Large intestine (tissue), 3 donors: Measurements from ENCODE around the gene IL4I1. TPM values are rescaled to one million over a fixed set of nuclear protein-coding genes. Genes with fewer than 3 reads are reported as not detected.

Source experiments
- DNase-seq, 2 donors: peaks; one replicate each; pipeline versions ENCODE4 v3.0.0 to v3.0.0-alpha.2; 2013
- H3K27ac ChIP-seq: one replicate; pipeline ENCODE4 v1.5.1; 2013; ENCODE audit warnings: low read length
- H3K27me3 ChIP-seq: 2 replicates; pipeline ENCODE4 v1.6.1; 2013; ENCODE audit warnings: low read length; ENCODE audit not compliant: control insufficient read depth, insufficient read depth
- H3K36me3 ChIP-seq: 2 replicates; pipeline ENCODE4 v1.6.1; 2013; ENCODE audit warnings: low read length; ENCODE audit not compliant: control insufficient read depth, insufficient read depth
- H3K4me1 ChIP-seq: one replicate; pipeline ENCODE4 v1.6.1; 2013; ENCODE audit warnings: low read length; ENCODE audit not compliant: control insufficient read depth, insufficient read depth
- H3K4me3 ChIP-seq: one replicate; pipeline ENCODE4 v1.5.1; 2013; ENCODE audit warnings: low read length
- H3K9me3 ChIP-seq: one replicate; pipeline ENCODE4 v1.6.1; 2013; ENCODE audit warnings: mild to moderate bottlenecking, low read depth, low read length, moderate library complexity; ENCODE audit not compliant: control insufficient read depth
- WGBS: methylation state at CpG from one replicate; pipeline ENCODE4 v1.1.5; 2013; ENCODE audit warnings: low lambda C conversion rate; ENCODE audit not compliant: insufficient coverage; 5-methylcytosine and 5-hydroxymethylcytosine counted together
- polyA plus RNA-seq: library from polyadenylated mRNA; unstranded; fragments of 120-200 nt; gene quantifications from one replicate; pipeline ENCODE4 v1.2.1, GENCODE V29; 2013

IL4I1 gene
- polyA plus RNA-seq, 1 donor = 3.5 TPM

DNA sequence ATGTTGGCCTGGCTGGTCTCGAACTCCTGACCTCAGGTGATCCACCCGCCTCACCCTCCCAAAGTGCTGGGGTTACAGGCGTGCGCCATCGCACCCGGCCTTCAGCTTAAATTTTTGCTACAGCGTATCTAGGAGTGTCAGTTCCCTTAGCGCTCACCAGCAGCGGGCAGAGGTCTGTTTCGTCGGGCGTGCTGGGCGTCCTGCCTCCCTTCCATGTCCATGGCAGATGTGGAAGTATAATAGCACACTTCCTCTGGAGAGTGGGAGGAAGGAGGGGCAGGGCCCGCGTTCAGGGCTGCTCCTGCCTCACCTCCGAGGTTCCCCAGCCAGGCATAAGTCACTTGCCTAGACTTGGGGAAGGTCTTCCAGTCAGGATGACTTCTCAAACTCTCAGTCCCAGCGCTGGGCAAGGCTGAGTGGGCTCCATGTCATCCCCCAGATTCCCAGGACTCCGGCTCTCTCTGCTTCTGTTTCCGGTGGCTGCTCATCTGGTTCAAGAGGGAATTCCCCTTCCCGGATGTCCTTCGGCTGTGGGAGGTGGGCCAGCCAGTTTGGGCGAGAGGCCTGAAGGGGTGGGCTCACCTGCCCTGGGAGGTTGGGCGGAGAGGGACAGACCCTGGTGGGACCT lies 9.5 kb downstream of the IL4I1 start:
- Histone ChIP-seq H3K4me3 (no peak overlapping the region), H3K9me3 (peaks cover 16% of the 10 kb centered on the region), H3K4me1 (peaks cover 6% of the 10 kb centered on the region), H3K36me3 (peaks cover 38% of the 10 kb centered on the region), H3K27ac (no peak overlapping the region), H3K27me3 (peaks cover 19% of the 10 kb centered on the region)
- DNase-seq = no peak
- WGBS = no CpG with 5 or more reads among the region's 23 CpGs

DNA sequence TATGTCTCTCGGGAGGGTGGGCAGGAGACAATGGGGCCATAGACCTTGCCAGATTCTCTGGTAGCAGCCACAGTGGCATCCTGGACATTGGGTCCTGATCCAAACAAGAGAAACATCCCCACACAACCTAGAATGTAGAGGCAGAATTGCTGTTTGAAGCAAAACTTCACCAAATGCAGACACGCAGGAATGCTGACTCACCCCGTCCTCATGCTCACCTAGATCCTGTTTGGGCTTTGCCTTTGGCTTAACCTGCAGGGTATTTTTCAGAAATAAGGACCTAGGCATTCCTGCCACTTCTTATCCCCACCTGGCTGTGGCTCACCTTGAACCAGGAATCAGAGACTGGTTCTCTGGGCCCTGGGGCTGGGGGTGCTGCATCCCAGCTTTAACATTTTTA lies 11.9 kb downstream of the IL4I1 start:
- Histone ChIP-seq H3K4me3 (no peak overlapping the region), H3K4me1 (no peaks in the 10 kb centered on the region), H3K9me3 (peaks cover 14% of the 10 kb centered on the region), H3K36me3 (peaks cover 59% of the 10 kb centered on the region), H3K27me3 (peaks cover 5% of the 10 kb centered on the region), H3K27ac (no peak overlapping the region)
- WGBS = no CpG with 5 or more reads among the region's 3 CpGs
- DNase-seq = no peak

DNA sequence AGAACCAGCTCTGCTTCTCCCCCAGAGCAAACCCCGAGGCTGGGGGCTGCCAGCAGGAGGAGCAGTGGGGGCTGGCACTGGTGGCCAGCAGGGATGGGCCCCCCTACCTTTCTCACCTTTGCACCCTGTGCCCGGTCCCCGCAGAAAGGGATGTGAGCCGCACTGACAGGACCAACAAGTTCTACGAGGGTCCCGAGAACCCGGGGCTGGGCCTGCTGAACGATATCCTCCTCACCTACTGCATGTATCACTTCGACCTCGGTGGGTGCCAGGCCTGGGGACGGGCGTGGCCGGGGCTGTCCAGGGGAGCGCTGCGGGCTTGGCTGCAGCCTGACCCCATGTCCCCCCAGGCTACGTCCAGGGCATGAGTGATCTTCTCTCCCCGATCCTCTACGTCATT lies 12.6 kb downstream of the IL4I1 start:
- H3K9me3 ChIP-seq = peaks cover 8% of the 10 kb centered on the region
- H3K4me3 ChIP-seq = no peak overlapping the region
- peaks cover 64% of the 10 kb centered on the region for H3K36me3 ChIP-seq
- H3K27ac ChIP-seq = no peak overlapping the region
- DNase-seq = no peak
- no peaks in the 10 kb centered on the region for H3K4me1 ChIP-seq
- H3K27me3 ChIP-seq = no peaks in the 10 kb centered on the region
- WGBS = no CpG with 5 or more reads among the region's 18 CpGs

DNA sequence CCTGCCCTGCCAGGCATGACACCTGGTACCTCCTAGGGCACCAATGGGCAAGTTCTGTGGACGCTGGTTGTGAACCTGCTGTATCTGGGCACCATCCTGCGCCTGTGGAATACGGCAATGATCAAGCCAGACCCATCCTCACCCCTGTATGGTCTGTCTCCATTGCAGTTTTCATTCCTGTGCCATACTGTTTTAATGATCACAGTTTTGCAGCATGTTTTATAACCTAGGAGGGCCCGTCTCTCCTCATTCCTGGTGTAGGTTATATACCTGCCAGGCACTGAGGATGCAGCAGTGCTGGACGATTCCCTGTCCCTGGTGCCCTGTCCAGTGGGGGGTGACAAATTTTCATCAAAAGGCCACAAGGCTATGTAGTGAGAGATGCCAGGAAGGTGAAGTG lies 13.6 kb downstream of the IL4I1 start:
- Histone ChIP-seq H3K4me1 (peaks cover 8% of the 10 kb centered on the region), H3K9me3 (peaks cover 8% of the 10 kb centered on the region), H3K27ac (no peak overlapping the region), H3K36me3 (peaks cover 64% of the 10 kb centered on the region), H3K27me3 (no peaks in the 10 kb centered on the region), H3K4me3 (no peak overlapping the region)
- DNase-seq = no peak
- whole genome bisulfite sequencing = 100% methylated on average over 1 of the region's 5 CpGs

DNA sequence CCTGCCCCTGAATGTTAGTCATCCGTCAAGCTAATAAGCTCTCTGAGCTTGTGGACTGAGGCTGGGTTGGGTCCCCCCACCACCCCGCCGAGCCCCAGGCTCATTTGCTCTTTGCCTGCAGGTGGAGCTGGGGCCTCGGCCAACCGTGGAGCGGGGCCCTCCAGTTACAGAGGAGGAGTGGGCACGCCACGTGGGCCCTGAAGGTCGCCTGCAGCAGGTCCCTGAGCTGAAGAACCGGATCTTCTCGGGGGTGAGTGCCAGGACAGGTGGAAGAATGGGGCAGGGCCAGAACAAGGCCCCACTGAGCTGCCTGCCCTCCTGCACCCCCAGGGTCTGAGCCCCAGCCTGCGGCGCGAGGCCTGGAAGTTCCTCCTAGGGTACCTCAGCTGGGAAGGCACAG lies 14.0 kb downstream of the IL4I1 start:
- peaks cover 64% of the 10 kb centered on the region for H3K36me3 ChIP-seq
- whole genome bisulfite sequencing = no CpG with 5 or more reads among the region's 14 CpGs
- no peak overlapping the region for H3K27ac ChIP-seq
- H3K9me3 ChIP-seq = peaks cover 8% of the 10 kb centered on the region
- no peaks in the 10 kb centered on the region for H3K27me3 ChIP-seq
- no peak overlapping the region for H3K4me3 ChIP-seq
- peaks cover 9% of the 10 kb centered on the region for H3K4me1 ChIP-seq
- DNase-seq = no peak

DNA sequence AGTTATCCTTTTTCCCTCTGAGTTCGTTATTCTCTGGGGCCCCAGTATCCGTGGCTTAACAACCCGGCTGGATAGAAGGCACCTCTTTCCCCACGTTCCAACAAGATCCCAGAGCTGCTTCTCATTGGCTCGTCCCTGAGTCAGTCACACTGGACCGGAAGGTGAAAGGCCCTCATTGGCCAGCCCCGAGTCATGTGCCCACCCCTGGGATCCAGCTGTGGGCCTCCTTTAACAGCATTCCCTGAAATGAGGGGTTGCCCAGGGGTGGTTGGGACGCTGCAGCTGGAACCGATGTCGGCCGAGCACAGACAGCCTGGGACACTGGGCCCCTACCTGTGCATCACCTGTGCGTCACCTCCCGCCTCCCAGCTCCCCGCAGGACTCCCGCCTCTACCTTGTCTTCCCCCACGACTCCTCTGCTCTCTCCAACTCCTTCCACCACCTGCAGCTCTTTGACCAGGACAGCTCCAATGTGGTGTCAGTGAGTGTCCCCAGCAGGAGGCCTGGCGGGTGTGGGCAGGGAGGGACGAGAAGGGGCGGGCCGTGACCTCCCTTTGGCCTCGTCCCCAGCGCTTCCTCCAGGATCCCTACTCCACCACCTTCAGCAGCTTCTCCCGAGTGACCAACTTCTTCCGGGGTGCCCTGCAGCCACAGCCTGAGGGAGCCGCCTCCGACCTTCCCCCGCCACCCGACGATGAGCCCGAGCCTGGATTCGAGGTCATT lies 14.9 kb downstream of the IL4I1 start:
- Histone ChIP-seq H3K36me3 (peaks cover 64% of the 10 kb centered on the region), H3K4me3 (no peak overlapping the region), H3K4me1 (peaks cover 9% of the 10 kb centered on the region), H3K27me3 (no peaks in the 10 kb centered on the region), H3K27ac (no peak overlapping the region), H3K9me3 (peaks cover 8% of the 10 kb centered on the region)
- WGBS = no CpG with 5 or more reads among the region's 31 CpGs
- DNase-seq = no peak

DNA sequence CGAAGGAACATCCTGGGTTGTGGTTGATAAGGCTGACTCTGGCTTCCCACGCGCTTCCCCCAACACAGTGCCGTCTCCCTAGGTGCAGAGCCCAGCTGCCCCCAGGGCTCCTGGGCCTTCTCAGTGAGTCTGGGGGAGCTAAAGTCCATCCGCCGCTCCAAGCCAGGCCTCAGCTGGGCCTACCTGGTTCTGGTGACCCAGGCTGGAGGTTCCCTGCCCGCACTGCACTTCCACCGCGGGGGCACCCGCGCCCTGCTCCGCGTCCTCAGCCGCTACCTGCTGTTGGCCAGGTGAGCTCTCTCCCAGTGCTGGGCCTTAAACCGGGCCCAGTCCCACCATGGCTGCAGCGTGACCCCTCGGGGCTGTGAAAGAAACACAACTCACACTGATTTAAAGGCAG lies 15.5 kb downstream of the IL4I1 start:
- no CpG with 5 or more reads among the region's 17 CpGs for WGBS
- H3K27me3 ChIP-seq = no peaks in the 10 kb centered on the region

DNA sequence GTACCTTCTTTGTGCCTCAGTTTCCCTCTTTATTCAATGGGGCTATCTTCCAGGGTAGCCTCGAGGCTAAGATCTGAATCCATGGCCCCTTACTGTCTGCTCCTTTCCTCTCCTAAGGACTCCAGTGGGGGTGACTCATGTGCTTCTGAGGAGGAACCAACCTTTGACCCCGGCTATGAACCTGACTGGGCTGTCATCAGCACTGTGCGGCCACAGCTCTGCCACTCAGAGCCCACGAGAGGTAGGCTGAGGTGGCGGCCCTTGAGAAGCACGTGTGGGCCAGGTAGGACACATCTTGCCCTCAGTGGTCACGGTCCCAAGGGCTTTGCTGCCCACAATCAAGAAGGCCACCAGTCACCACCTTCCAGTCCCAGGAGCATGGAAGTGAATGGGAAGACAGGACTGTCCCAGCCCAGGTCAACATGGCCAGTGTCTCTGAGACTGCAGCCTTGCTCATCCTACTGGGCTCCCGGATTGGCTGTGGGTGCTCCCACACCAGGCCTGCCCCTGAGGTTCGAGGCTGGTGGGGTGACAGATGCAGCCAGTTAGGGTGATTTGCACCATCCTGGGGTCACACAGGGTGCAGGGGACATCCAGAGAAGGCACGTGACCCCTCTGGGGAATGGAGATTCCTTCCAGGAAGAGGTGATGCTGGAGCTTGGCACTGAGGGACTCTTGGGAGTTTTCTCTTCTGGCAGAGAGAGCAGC lies 16.4 kb downstream of the IL4I1 start:
- Histone ChIP-seq H3K4me1 (peaks cover 14% of the 10 kb centered on the region), H3K27ac (no peak overlapping the region), H3K36me3 (peaks cover 58% of the 10 kb centered on the region), H3K4me3 (no peak overlapping the region), H3K27me3 (no peaks in the 10 kb centered on the region), H3K9me3 (peaks cover 13% of the 10 kb centered on the region)
- DNase-seq = no peak
- WGBS = no CpG with 5 or more reads among the region's 10 CpGs

More for the DNA sequence above, 15.5 kb downstream of the IL4I1 start:
- Histone ChIP-seq H3K36me3 (peaks cover 62% of the 10 kb centered on the region), H3K4me1 (peaks cover 9% of the 10 kb centered on the region), H3K27ac (no peak overlapping the region), H3K4me3 (no peak overlapping the region), H3K9me3 (peaks cover 10% of the 10 kb centered on the region)
- no peak for DNase-seq

DNA sequence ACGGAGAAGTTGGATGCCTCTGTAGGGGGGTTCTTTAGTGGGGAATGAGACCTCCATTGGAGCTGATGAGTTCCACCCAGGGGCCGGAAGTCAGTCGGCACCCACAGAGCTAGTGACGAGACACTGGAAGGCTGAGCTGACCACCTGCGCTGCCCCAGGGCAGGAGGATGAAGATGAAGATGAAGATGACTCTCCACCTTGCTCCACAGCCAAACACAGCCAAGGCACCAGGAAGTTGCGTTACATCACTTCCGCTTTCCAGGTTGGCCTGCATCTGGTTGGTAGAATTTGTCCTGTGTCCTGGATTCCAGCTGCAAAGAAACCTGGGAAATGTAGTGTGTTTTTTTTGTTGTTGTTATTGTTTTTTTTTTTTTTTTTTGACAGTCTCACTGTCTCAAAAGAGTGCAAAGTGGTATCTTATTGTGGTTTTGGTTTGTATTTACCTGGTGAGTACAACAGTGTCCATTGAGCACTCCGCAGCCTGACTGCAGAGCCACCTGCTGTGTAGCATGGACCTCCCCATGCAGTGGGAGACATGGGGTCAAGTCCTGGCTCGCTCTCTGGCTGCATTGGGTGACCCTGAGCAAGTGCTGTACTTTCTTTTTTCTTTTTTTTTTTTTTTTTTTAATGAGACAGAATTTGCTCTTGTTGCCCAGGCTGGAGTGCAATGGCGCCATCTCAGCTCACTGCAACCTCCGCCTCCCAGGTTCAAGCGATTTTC lies 17.3 kb downstream of the IL4I1 start:
- Histone ChIP-seq H3K9me3 (peaks cover 13% of the 10 kb centered on the region), H3K27me3 (no peaks in the 10 kb centered on the region), H3K4me1 (peaks cover 16% of the 10 kb centered on the region), H3K27ac (no peak overlapping the region), H3K36me3 (peaks cover 51% of the 10 kb centered on the region), H3K4me3 (no peak overlapping the region)
- no peak for DNase-seq
- no CpG with 5 or more reads among the region's 12 CpGs for WGBS

DNA sequence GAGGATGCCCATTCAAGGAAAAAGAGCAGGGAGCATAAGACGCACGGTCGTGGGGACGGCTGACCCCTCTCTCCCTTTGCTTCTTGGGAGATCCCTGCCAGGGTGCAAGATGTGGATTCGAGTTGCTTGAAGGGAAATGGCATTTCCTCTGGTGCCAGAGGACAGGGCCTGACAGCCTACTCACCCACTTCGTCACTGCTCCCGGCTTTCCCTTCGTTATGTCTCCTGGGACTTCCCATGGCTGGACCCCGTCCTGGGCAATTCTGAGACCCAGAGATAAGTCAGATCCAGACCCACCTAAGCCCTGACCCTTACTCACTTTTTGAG lies 18.0 kb downstream of the IL4I1 start:
- peak overlapping the region; percentile 99 for H3K27ac ChIP-seq
- no peak for DNase-seq
- H3K4me3 ChIP-seq = peak overlapping the region; percentile 82
- H3K36me3 ChIP-seq = peaks cover 49% of the 10 kb centered on the region
- no peaks in the 10 kb centered on the region for H3K27me3 ChIP-seq
- H3K9me3 ChIP-seq = peaks cover 13% of the 10 kb centered on the region
- peaks cover 16% of the 10 kb centered on the region for H3K4me1 ChIP-seq
- WGBS = no CpG with 5 or more reads among the region's 9 CpGs
